Uterus (tissue), 2 donors: Measurements from ENCODE around the gene KHDRBS2.

Experiments used
- POLR2A ChIP-seq, 2 donors: fragments of 450-650 bp; IDR thresholded peaks; one replicate each; pipeline ENCODE4 v1.6.1; 2016; ENCODE audit warnings: antibody characterized with exemption in 2 of 2, mild to moderate bottlenecking in 1 of 2, moderate library complexity in 1 of 2
- TF ChIP-seq, protein P1 (sequence below), 4 experiments: fragments of 200-600 bp in 2 of 4; fragments of 450-650 bp in 2 of 4; sonication (generic) in 2 of 4; IDR thresholded peaks; one replicate each; pipeline ENCODE4 v1.5.1; 2016 to 2019; ENCODE audit warnings: antibody characterized with exemption in 4 of 4, mild to moderate bottlenecking in 2 of 4, moderate library complexity in 1 of 4

DNA sequence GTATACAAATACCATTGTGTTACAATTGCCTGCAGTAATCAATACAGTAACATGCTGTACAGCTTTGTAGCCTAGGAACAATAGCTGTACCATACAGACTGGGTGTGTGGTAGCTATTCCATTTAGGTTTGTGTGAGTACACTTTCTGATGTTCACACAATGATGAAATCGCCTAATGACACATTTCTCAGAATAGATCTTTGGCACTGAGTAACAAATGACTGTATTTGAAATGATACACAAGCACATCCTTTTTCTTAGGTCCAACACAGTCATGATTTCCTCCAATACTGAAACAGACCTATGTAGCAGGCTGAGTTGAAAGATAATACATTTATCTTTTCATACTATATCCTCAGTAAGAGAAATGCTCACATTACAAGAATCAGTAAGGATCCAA lies 13.9 kb downstream of the KHDRBS2 start:
- TF ChIP-seq, protein P1, sequence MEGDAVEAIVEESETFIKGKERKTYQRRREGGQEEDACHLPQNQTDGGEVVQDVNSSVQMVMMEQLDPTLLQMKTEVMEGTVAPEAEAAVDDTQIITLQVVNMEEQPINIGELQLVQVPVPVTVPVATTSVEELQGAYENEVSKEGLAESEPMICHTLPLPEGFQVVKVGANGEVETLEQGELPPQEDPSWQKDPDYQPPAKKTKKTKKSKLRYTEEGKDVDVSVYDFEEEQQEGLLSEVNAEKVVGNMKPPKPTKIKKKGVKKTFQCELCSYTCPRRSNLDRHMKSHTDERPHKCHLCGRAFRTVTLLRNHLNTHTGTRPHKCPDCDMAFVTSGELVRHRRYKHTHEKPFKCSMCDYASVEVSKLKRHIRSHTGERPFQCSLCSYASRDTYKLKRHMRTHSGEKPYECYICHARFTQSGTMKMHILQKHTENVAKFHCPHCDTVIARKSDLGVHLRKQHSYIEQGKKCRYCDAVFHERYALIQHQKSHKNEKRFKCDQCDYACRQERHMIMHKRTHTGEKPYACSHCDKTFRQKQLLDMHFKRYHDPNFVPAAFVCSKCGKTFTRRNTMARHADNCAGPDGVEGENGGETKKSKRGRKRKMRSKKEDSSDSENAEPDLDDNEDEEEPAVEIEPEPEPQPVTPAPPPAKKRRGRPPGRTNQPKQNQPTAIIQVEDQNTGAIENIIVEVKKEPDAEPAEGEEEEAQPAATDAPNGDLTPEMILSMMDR (IDR thresholded peaks at IDR 0.05) = no peak
- TF ChIP-seq POLR2A (IDR thresholded peaks at IDR 0.05) = no peak
